ENCODE data around the gene CLCN6. TPM values are rescaled to one million over a fixed set of nuclear protein-coding genes. Genes with fewer than 3 reads are reported as not detected.

The CLCN6 gene
- total RNA-seq, 1 donor from 2014 or later = 6.8 TPM

DNA sequence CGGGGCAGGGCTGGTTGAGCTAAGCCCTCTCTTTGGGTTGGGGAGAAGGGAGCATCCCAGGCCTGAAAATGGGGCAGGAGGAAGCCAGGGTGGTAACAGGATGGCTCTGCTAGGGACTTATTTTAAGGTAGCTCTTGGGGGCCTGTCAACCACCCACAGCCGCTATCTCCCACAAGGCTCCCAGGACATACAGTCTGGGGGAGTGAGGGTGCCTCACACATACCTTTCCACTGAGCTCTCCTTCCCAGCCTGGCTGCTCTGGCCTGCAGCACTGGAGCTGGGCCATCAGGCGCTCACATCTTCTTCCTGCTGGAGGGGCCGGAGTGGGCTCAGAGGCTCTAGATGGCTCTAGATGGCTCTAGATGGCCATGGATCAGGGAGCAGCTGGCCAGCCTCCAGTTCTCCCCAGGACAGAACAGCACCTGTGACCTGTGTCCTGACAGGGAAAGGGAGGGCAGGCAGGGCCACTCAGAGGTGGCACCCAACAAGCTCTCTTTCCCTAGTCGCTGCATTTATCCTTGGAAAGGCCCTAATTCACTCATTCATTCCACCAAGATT lies 63.7 kb downstream of the CLCN6 start:
- no peak for DNase-seq (ENCODE audit: low read depth)
- TF ChIP-seq, protein P1, sequence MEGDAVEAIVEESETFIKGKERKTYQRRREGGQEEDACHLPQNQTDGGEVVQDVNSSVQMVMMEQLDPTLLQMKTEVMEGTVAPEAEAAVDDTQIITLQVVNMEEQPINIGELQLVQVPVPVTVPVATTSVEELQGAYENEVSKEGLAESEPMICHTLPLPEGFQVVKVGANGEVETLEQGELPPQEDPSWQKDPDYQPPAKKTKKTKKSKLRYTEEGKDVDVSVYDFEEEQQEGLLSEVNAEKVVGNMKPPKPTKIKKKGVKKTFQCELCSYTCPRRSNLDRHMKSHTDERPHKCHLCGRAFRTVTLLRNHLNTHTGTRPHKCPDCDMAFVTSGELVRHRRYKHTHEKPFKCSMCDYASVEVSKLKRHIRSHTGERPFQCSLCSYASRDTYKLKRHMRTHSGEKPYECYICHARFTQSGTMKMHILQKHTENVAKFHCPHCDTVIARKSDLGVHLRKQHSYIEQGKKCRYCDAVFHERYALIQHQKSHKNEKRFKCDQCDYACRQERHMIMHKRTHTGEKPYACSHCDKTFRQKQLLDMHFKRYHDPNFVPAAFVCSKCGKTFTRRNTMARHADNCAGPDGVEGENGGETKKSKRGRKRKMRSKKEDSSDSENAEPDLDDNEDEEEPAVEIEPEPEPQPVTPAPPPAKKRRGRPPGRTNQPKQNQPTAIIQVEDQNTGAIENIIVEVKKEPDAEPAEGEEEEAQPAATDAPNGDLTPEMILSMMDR (conservative IDR thresholded peaks at IDR 0.05; ENCODE audit: low read depth, low read length) = no peak
- H3K4me3 ChIP-seq (ENCODE audit: low read depth, low read length) = no peak overlapping the region

- TF ChIP-seq, protein P1 (conservative IDR thresholded peaks at IDR 0.05; ENCODE audit: low read depth, low read length) = no peak
- H3K4me3 ChIP-seq (ENCODE audit: low read depth, low read length) = no peak overlapping the region
- DNase-seq (ENCODE audit: low read depth) = no peak
Measured at GRCh38 chr1:11872545-11872944, 66.6 kb downstream of the CLCN6 start.

DNA sequence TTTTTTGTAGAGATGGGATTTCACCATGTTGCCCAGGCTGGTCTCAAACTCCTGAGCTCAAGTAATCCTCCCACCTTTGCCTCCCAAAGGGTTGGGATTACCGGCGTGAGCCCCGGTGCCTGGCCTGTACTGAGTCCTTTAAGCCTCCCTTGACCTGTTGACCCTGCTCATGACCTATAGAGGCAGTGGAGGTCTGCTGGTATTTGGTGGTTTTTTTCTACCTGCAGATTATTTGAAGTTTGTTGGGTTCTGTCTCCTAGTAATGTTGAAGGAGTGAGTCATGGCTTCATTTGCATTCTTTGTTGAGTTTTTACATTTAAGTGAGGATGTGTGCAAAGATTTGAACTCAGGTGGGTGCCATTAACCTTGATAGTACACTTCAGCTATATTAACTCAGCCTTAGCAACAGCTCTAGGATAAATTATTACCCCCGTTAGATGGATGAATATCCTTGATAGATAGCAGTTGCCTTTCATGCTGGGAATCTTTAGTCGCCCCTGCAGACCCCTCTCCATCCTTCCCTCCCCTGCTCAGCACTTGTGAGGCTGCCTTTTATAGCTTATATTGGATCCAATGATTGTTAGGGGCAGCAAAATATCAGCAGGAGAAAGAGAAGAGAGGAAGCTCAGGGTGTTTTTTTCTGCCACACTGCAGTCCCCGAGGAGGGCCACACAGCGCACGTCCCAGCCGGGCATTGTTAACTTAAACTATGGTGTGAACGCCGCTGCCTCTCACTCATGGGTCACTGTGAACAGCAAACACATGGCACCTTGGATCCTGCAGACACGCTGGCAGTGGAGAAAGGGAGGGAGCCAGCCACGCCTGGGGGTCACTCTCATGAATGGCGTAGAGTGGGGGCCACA lies 67.6 kb downstream of the CLCN6 start:
- DNase-seq (ENCODE audit: low read depth) = no peak
- TF ChIP-seq, protein P1 (conservative IDR thresholded peaks at IDR 0.05; ENCODE audit: low read depth, low read length) = no peak
- H3K4me3 ChIP-seq (ENCODE audit: low read depth, low read length) = no peak overlapping the region

DNA sequence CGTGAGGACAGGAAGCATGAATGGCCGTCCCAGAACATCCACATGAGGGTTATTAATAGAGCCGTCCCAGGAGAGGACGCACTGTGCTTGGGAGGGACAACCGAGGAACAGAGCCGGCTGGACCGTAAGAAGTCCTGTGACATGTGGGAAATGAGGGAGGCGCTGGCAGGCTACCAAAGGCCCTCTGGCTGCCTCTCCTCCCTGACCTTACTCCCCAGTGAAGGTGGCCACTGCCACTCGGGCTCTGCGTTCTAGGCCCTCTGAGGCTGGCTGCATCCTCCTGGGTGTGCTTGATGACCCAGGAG lies 68.2 kb downstream of the CLCN6 start:
- H3K4me3 ChIP-seq (ENCODE audit: low read depth, low read length) = no peak overlapping the region
- TF ChIP-seq, protein P1 (conservative IDR thresholded peaks at IDR 0.05; ENCODE audit: low read depth, low read length) = no peak
- no peak for DNase-seq (ENCODE audit: low read depth)

GRCh38 chr1:11874624-11875023 lies 68.6 kb downstream of the CLCN6 start:
- TF ChIP-seq, protein P1 (conservative IDR thresholded peaks at IDR 0.05; ENCODE audit: low read depth, low read length) = no peak
- no peak overlapping the region for H3K4me3 ChIP-seq (ENCODE audit: low read depth, low read length)
- DNase-seq (ENCODE audit: low read depth) = no peak

- DNase-seq (ENCODE audit: low read depth) = no peak
- TF ChIP-seq, protein P1 (conservative IDR thresholded peaks at IDR 0.05; ENCODE audit: low read depth, low read length) = no peak
- no peak overlapping the region for H3K4me3 ChIP-seq (ENCODE audit: low read depth, low read length)
Measured at GRCh38 chr1:11875094-11875493, 69.1 kb downstream of the CLCN6 start.

DNA sequence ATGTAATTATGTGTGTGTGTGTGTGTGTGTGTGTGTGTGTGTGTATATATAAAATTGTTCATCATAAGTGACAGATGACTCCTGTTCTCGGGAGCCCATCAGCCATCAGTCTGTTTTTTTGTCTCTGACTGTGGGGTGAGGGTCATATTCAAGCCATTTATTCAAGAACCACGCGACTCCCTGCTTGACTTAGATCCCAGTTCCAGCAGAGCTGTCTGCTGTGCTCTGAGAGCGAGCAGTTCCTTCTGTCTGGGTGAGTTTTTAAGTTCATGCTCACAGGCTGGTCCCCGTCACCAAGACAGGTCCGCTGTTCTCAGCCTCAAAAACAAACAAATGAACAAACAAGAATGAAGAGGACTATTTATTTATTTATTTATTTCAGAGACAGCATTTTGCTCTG lies 71.1 kb downstream of the CLCN6 start:
- no peak overlapping the region for H3K4me3 ChIP-seq (ENCODE audit: low read depth, low read length)
- TF ChIP-seq, protein P1 (conservative IDR thresholded peaks at IDR 0.05; ENCODE audit: low read depth, low read length) = no peak
- no peak for DNase-seq (ENCODE audit: low read depth)
